Measurements from ENCODE around the gene OR4D9.

Gene OR4D9

GRCh38 chr11:59550842-59551658, 39.7 kb downstream of the OR4D9 start:
- peak; percentile 95 for DNase-seq

DNA sequence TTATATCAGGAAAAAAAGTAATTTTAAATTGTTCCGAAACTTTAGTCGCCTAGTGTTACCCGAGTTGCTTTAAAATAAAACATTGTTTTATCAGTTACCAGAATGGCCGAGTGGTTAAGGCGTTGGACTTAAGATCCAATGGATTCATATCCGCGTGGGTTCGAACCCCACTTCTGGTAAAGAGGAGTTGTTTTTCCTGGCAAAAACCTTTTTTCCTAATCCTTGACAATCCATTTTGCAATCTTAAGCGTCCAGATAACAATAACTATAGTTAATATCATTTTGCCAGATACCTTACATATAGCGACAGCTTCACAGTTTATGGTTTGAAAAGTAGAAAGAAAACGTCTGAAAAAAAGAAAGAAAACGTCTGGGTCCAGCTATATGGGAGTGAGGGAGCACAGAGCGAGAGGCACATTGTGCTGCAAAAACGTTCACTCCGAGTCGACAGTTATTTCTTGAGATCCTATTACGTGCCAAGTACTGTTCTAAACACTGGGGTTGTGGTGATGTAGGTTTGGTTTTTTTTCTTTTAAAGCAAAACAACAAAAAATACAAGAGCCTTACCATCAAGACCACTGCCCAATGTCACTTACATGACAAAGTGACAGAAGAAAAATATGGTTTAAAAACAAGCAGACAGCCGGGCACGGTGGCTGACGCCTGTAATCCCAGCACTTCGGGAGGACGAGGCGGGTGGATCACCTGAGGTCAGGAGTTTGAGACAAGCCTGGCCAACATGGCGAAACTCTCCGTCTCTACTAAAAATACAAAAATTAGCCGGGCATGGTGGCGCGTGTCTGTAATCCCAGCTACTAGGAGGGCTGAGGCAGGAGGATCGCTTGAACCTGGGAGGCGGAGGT, 40.6 kb downstream of the OR4D9 start:
- DNase-seq = peak; percentile 86

DNA sequence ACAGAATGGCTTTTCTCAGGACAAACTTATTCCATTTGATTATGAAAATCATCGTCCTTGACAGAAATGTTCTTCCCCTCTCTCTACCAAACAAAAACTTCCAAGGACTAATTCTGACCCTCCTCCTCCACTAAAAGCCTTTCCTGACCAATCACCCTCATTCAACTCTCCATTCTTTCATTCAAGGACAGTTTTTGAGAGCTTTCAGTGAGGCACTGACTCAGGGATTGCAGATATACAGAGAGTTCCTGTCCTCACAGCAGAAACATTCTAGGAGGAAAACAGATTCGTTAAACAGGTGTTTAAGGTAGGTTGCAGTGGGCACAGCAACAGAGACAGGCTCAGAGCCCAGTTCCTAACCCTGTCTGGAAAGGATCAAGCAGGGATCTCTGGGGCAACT, 41.5 kb downstream of the OR4D9 start:
- DNase-seq = no peak

DNA sequence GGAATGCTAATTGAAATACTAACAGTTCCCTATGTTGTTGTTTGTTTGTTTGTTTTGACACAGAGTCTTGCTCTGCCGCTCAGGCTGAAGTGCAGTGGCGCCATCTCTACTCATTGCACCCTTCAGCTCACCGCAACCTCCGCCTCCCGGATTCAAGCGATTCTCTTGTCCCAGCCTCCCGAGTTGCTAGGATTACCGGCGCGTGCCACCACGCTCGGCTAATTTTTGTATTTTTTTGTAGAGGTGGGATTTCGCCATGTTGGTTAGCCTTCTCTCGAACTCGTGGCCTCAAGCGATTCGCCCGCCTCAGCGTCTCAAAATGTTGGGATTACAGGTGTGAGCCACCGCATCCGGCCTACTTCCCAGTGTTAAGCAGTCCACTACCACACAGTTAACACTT, 42.0 kb downstream of the OR4D9 start:
- DNase-seq = no peak

DNA sequence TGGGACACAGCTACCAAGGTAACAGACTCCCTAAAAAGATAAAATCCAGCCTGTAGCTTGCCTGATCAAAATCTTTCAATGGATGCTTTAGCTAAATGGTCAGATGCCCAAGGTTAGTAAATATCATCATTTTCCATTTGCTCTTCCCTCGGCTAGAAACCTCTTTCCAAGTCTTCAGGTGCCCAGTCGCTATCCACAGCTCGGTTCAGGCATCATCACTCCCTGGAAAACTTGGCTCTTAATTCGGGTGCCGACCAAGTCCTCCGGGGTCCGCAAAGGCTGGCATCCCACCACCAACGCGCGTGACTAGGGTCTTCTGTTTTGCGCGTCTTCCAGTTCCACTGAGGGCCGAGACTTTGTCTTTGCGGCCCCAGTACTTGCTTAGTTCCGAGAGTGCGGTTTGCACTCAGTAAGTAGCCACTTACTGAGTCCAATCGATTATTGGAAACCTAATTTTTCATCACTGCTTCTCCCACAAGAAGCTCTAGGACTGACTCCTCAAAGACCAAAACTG, 44.3 kb downstream of the OR4D9 start:
- no peak for DNase-seq

DNA sequence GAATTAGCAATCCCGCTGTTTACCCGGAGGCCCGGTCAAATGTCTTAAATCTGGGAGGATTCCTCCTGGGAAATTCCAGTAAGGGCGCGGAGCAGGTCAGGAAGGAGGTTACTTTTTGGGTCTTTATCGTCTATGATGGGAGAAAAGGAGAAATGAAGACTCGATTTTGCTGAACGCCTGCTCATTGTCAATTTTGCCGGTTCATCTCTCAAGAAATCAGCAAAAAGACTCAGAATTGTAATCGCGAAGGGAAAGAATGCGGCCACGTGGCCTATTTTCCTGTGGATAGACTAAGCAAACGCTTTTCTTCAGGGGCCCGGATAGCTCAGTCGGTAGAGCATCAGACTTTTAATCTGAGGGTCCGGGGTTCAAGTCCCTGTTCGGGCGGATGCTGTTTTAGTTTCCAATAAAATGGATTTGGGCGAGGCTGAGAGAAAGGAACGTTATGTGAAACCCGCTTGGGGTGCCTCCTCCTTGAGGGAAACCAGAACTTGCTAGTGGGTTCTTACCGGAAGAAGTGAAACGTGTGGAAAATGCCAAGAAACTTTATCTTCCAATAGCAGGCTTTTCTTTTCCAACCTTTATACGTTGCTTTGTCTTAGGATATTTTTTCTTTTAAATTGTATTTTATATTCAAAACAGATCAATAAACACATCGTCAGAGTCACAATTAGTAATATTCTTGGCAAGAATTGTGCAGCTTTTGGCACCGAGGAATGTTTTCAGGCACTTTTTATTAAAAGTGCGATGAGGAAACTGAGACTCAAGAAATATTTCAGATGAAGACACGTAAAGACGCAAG, 45.0 kb downstream of the OR4D9 start:
- DNase-seq = peak; percentile 94

GRCh38 chr11:59556917-59557348, 45.6 kb downstream of the OR4D9 start:
- DNase-seq = peak; percentile 64

DNA sequence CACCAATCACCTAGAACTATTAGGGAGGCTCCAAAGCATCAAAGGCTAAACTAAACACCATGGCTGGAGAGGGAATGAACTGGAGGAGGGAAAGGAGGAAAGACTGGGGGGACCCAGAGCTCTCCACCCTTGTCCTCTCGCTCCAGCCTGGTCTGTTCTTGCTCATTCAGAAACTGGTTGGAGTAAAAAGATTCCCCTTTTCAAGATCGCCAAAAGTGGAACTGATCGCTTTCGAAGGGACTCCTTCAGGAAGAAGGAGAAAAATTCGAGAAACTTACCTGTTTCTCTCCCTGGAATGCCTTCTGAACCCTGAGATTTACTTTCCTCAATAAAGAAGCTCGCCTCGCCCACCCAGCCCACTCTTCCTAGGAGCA, 46.9 kb downstream of the OR4D9 start:
- DNase-seq = no peak

- no peak for DNase-seq
These were observed 48.5 kb downstream of the OR4D9 start for GRCh38 chr11:59559886-59560285.

GRCh38 chr11:59560290-59560701, 49.0 kb downstream of the OR4D9 start:
- DNase-seq = peak; percentile 75

GRCh38 chr11:59560702-59561473, 49.5 kb downstream of the OR4D9 start:
- DNase-seq = peak; percentile 84

DNA sequence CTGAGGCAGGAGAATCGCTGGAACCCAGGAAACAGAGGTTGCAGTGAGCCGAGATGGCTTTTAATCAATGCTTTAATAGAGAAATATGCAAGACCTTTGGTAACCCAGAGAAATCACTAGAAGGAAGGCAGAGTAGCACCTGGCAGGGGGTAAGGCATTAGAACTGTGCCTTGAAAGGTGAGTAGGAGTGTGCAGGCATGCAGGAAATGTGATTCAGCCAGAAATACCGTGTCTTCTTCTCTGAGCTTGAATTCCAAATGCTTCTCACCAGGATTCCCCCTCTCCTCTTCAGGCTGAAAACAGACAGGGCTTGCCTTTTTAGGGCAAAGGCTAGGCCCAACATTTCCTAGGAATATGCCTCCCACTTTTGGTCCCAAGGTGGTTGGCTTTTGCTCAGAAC, 51.0 kb downstream of the OR4D9 start:
- DNase-seq = no peak

Data from fibroblast of skin of right biceps (primary cell).